Retinal pigment epithelial cell (primary cell): ENCODE data around the gene ASPRV1.

ENCODE experiments used
- DNase-seq: peaks from one replicate; pipeline ENCODE4 v3.0.0-alpha.2; 2010; ENCODE audit warnings: low read depth
- H3K4me3 ChIP-seq: 2 replicates; pipeline ENCODE4 v1.5.1; 2011; ENCODE audit warnings: mild to moderate bottlenecking, low read length, control low read depth, moderate library complexity
- TF ChIP-seq, protein P1 (sequence below): conservative IDR thresholded peaks from 2 replicates; pipeline ENCODE4 v1.5.1; 2011; ENCODE audit warnings: low read depth, low read length, control low read depth, inconsistent platforms

The ASPRV1 gene

GRCh38 chr2:69995511-69995910 is 34.1 kb upstream of the ASPRV1 start:
- no peak overlapping the region for H3K4me3 ChIP-seq
- TF ChIP-seq, protein P1, sequence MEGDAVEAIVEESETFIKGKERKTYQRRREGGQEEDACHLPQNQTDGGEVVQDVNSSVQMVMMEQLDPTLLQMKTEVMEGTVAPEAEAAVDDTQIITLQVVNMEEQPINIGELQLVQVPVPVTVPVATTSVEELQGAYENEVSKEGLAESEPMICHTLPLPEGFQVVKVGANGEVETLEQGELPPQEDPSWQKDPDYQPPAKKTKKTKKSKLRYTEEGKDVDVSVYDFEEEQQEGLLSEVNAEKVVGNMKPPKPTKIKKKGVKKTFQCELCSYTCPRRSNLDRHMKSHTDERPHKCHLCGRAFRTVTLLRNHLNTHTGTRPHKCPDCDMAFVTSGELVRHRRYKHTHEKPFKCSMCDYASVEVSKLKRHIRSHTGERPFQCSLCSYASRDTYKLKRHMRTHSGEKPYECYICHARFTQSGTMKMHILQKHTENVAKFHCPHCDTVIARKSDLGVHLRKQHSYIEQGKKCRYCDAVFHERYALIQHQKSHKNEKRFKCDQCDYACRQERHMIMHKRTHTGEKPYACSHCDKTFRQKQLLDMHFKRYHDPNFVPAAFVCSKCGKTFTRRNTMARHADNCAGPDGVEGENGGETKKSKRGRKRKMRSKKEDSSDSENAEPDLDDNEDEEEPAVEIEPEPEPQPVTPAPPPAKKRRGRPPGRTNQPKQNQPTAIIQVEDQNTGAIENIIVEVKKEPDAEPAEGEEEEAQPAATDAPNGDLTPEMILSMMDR: no peak
- DNase-seq: no peak

GRCh38 chr2:69994166-69994565 is 32.7 kb upstream of the ASPRV1 start:
- TF ChIP-seq, protein P1: no peak
- no peak overlapping the region for H3K4me3 ChIP-seq
- DNase-seq: no peak

DNA sequence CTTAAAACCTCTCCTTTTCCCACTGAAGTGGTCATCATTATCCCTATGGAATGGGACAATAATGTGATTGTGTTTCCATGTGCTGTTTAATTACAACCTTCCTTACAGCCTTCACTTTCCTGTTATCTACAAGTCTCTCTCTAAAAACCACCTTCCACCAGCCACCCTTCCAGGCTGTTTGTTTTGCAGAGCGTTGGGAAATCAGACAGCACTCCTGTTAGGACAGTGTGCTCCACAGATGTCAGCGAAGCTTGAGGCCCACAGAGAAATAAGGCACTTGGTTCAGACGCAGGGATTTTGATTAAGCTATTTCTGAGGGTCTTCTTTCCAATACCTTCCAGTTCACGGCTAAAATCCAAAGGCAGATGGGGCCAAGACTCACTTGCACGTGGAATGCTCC is 32.3 kb upstream of the ASPRV1 start:
- no peak for DNase-seq
- no peak overlapping the region for H3K4me3 ChIP-seq
- TF ChIP-seq, protein P1: no peak

DNA sequence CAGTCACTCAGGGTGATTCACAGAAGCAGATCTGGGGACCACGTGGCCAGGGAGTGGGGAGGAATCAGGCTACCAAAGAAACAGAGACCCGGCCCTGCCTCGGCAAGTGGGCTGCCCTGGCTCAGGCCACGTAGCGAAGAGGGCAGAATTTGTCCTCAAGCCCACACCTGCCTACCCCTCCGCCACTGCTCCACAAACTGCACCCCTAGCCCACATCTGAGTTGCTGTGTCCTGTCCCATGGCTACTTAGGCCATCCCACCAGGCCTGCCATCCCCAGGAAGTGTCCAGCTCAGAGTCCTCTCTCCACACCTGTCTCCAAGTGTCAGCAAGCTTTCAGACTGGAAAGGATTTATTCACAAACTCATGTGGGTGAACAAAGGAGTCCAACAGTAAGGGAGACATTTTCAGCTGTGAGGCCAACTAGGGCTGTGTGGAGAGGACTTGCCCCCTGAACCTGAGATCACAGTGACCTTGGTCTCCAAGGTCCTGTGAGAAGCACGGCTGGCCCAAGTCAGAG is 31.7 kb upstream of the ASPRV1 start:
- H3K4me3 ChIP-seq: no peak overlapping the region
- TF ChIP-seq, protein P1: no peak
- DNase-seq: no peak

- DNase-seq: no peak
- TF ChIP-seq, protein P1: no peak
- H3K4me3 ChIP-seq: no peak overlapping the region
Observed at GRCh38 chr2:69992310-69993047, 31.0 kb upstream of the ASPRV1 start.

GRCh38 chr2:69989441-69990105 is 28.1 kb upstream of the ASPRV1 start:
- no peak overlapping the region for H3K4me3 ChIP-seq
- TF ChIP-seq, protein P1: no peak
- DNase-seq: no peak

DNA sequence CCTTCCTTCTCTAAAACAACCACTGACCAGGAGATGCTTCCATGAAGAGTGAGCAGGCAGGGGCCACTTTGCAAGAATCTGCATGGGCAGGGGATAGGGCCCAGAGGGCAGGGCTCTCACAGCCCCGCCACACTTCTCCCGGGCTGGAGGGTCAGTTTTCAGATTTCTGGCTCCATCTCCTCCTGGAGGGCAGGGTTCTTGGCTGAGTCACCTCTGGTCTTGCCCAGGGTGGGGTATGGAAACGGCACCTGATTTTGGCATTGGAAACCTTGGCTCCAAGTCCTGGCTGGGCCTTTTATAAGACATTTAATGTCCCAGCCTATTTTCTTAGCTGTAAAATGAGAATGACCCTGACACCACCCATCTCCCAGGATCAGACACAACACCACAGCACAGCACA is 27.6 kb upstream of the ASPRV1 start:
- H3K4me3 ChIP-seq: no peak overlapping the region
- DNase-seq: no peak
- TF ChIP-seq, protein P1: no peak
